Endothelial cell of umbilical vein (primary cell): ENCODE data around the gene PBOV1.

Experiments
- EZH2 ChIP-seq: IDR thresholded peaks from 2 replicates; pipeline ENCODE4 v1.6.1; 2012; ENCODE audit warnings: borderline replicate concordance, low read depth, mild to moderate bottlenecking, moderate library complexity, low read length, inconsistent platforms; ENCODE audit not compliant: severe bottlenecking
- FOS ChIP-seq: IDR thresholded peaks from 2 replicates; pipeline ENCODE4 v1.6.1; 2011; ENCODE audit warnings: mild to moderate bottlenecking, low read length, moderate library complexity, borderline replicate concordance; ENCODE audit not compliant: insufficient read depth
- JUN ChIP-seq: IDR thresholded peaks from 2 replicates; pipeline ENCODE4 v1.6.1; 2011; ENCODE audit warnings: borderline replicate concordance, low read depth; ENCODE audit not compliant: insufficient read length, insufficient read depth
- MYC ChIP-seq: IDR thresholded peaks from one replicate; pipeline ENCODE4 v1.6.1; 2011; ENCODE audit warnings: mild to moderate bottlenecking, low read depth, low read length
- POLR2A ChIP-seq: IDR thresholded peaks from 2 replicates; pipeline ENCODE4 v1.6.1; 2012; ENCODE audit warnings: low read depth, mild to moderate bottlenecking, control low read depth, low read length
- POLR2AphosphoS5 ChIP-seq: IDR thresholded peaks from 2 replicates; pipeline ENCODE4 v1.6.1; 2012; ENCODE audit warnings: low read depth, mild to moderate bottlenecking, control low read depth, low read length, moderate library complexity; ENCODE audit not compliant: insufficient read depth
- TF ChIP-seq, protein P1 (sequence below), 2 donors: IDR thresholded peaks; 1 replicate in 1 of 2; 2 replicates in 1 of 2; pipeline ENCODE4 v1.5.1; 2011; ENCODE audit warnings: low read length in 2 of 2, mild to moderate bottlenecking in 2 of 2, moderate library complexity in 2 of 2, control low read depth in 1 of 2, inconsistent platforms in 1 of 2, low read depth in 1 of 2; ENCODE audit not compliant: insufficient read depth in 1 of 2; ENCODE audit errors: extremely low read depth in 1 of 2
- TF ChIP-seq, protein P2 (sequence below): IDR thresholded peaks from 2 replicates; pipeline ENCODE4 v1.6.1; 2011; ENCODE audit not compliant: insufficient read depth, insufficient read length

DNA sequence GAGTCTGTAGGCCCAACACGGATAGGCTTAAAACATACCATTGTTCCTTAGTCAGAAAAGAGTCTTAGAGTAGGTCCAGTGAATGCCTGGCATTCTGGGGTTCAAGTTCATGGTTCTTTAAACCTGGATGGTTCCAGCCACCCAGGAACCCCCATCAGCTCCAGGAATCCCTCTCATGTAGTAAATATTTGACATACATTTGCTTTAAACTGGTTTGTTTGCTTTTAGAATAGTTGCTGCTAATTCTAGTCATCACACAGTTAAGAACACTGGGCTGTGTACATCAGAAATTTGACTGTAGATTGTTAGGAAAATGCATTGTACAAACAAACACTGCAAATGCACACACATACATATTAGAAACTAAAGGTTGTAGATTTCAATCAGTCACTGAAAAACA is 30.6 kb upstream of the PBOV1 start:
- TF ChIP-seq POLR2A = no peak
- TF ChIP-seq, protein P1, sequence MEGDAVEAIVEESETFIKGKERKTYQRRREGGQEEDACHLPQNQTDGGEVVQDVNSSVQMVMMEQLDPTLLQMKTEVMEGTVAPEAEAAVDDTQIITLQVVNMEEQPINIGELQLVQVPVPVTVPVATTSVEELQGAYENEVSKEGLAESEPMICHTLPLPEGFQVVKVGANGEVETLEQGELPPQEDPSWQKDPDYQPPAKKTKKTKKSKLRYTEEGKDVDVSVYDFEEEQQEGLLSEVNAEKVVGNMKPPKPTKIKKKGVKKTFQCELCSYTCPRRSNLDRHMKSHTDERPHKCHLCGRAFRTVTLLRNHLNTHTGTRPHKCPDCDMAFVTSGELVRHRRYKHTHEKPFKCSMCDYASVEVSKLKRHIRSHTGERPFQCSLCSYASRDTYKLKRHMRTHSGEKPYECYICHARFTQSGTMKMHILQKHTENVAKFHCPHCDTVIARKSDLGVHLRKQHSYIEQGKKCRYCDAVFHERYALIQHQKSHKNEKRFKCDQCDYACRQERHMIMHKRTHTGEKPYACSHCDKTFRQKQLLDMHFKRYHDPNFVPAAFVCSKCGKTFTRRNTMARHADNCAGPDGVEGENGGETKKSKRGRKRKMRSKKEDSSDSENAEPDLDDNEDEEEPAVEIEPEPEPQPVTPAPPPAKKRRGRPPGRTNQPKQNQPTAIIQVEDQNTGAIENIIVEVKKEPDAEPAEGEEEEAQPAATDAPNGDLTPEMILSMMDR (IDR thresholded peaks at IDR 0.05; ENCODE audit: extremely low read depth in 1 of 2, insufficient read depth in 1 of 2, low read depth in 1 of 2, low read length in 2 of 2) = no peak
- TF ChIP-seq EZH2 = no peak
- TF ChIP-seq, protein P2, sequence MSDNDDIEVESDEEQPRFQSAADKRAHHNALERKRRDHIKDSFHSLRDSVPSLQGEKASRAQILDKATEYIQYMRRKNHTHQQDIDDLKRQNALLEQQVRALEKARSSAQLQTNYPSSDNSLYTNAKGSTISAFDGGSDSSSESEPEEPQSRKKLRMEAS = no peak
- no peak for TF ChIP-seq POLR2AphosphoS5
- no peak for TF ChIP-seq MYC
- no peak for TF ChIP-seq JUN
- no peak for TF ChIP-seq FOS
